GM23338 (cell line): ENCODE data around the gene DHPS.

Experiments used
- CREB1 ChIP-seq: fragments of 250-450 bp; sonication (Bioruptor Pico); IDR thresholded peaks from 2 replicates; pipeline ENCODE4 v1.5.0; 2020; ENCODE audit warnings: low read depth, mild to moderate bottlenecking, moderate library complexity
- CTCF ChIP-seq, 2 experiments: fragments of 200-600 bp in 1 of 2; sonication (generic) in 1 of 2; conservative IDR thresholded peaks; 2 replicates each; pipeline versions ENCODE4 v1.5.1 to v1.6.1; 2016 to 2017; ENCODE audit warnings: antibody characterized with exemption in 2 of 2, low read depth in 2 of 2, mild to moderate bottlenecking in 2 of 2, moderate library complexity in 1 of 2
- EZH2 ChIP-seq: fragments of 200-600 bp; sonication (generic); IDR thresholded peaks from one replicate; pipeline ENCODE4 v1.8.0; 2017; ENCODE audit warnings: antibody characterized with exemption, mild to moderate bottlenecking, low read depth; ENCODE audit not compliant: unreplicated experiment
- EZH2phosphoT487 ChIP-seq: fragments of 200-600 bp; sonication (generic); IDR thresholded peaks from one replicate; pipeline ENCODE4 v1.8.1; 2018; ENCODE audit warnings: antibody characterized with exemption; ENCODE audit not compliant: unreplicated experiment
- POLR2AphosphoS5 ChIP-seq: IDR thresholded peaks from 2 replicates; pipeline ENCODE4 v1.6.1; 2016; ENCODE audit warnings: antibody characterized with exemption, low read depth
- REST ChIP-seq: IDR thresholded peaks from one replicate; pipeline ENCODE4 v1.6.1; 2018; ENCODE audit warnings: antibody characterized with exemption; ENCODE audit not compliant: unreplicated experiment
- ZNF114 ChIP-seq: fragments of 250-450 bp; sonication (Bioruptor Pico); IDR thresholded peaks from 2 replicates; pipeline ENCODE4 v1.5.0; 2020; ENCODE audit warnings: mild to moderate bottlenecking, moderate library complexity

- TF ChIP-seq REST (no peak), CTCF (conservative IDR thresholded peaks at IDR 0.05; ENCODE audit: low read depth in 2 of 2) (no peak), POLR2AphosphoS5 (peak; percentile 84), EZH2phosphoT487 (no peak), EZH2 (no peak), CREB1 (CRISPR knock-in tag) (peak; percentile 75), ZNF114 (CRISPR knock-in tag) (no peak)
These were observed 12.2 kb downstream of the DHPS start for GRCh38 chr19:12669270-12670158.
